ENCODE data around the gene SHISA5. TPM values are rescaled to one million over a fixed set of nuclear protein-coding genes. Genes with fewer than 3 reads are reported as not detected.

The SHISA5 gene
- total and polyA plus RNA-seq, 2 donors (not counting 1 experiment from before 2014, with no cell fraction given) = 147 to 183 TPM

DNA sequence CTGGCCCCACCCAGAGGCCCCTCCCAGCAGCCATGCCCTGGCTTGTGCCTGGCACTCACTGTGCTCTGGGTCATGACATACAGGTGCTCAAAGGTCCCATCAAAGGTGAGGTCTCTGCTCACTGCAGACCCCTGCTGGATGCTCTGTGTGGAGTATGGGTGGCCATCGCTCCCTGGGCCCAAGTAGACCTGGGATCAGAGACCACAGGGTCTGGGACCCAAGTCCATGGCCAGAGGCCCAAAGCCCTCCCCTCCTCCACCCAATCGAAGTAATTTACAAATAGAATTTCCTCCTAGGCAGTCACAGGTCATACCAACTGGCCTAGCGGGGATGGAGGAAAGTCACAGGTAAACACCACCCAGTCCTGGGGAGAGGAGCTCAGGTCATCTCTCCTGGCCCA lies 81.7 kb downstream of the SHISA5 start:
- Mint-ChIP-seq H3K27ac (no peak overlapping the region), H3K27me3 (peaks cover 4% of the 10 kb centered on the region), H3K4me1 (no peaks in the 10 kb centered on the region), H3K4me3 (no peak overlapping the region), H3K9me3 (ENCODE audit: insufficient read depth) (no peaks in the 10 kb centered on the region)
- Histone ChIP-seq H3K9ac (ENCODE audit: low read length) (no peak overlapping the region), H2AFZ (ENCODE audit: insufficient read depth, low read depth, low read length, poor library complexity, severe bottlenecking) (no peak overlapping the region), H3K4me3 (ENCODE audit: control extremely low read depth in 1 of 5, extremely low read depth in 1 of 5, insufficient read depth in 1 of 5, low read depth in 2 of 5, low read length in 4 of 5) (no peak overlapping the region), H3K27me3 (replicated peaks in 1 of 4; ENCODE audit: control extremely low read depth in 1 of 4, control insufficient read depth in 3 of 4, insufficient read depth in 4 of 4, low read length in 3 of 4) (no peaks in the 10 kb centered on the region), H3K9me3 (ENCODE audit: control extremely low read depth in 1 of 3, control insufficient read depth in 2 of 3, insufficient read depth in 1 of 3, low read length in 2 of 3) (no peaks in the 10 kb centered on the region), H3K4me2 (replicated peaks; ENCODE audit: low read depth, low read length, poor library complexity, severe bottlenecking) (no peak overlapping the region), H3K79me2 (ENCODE audit: control insufficient read depth, insufficient read depth, low read length) (no peaks in the 10 kb centered on the region), H3K4me1 (ENCODE audit: control insufficient read depth in 2 of 2, insufficient read depth in 2 of 2, low read length in 2 of 2) (no peaks in the 10 kb centered on the region), H3K27ac (ENCODE audit: low read length in 2 of 2) (no peak overlapping the region), H3K36me3 (replicated peaks in 1 of 2; ENCODE audit: control extremely low read depth in 1 of 2, control insufficient read depth in 1 of 2, extremely low read depth in 1 of 2, insufficient read depth in 2 of 2, low read length in 1 of 2) (no peaks in the 10 kb centered on the region), H4K20me1 (ENCODE audit: control insufficient read depth, insufficient read depth, low read length, poor library complexity, severe bottlenecking) (no peaks in the 10 kb centered on the region)
- DNase-seq = no peak
- TF ChIP-seq EZH2 (IDR thresholded peaks at IDR 0.05; ENCODE audit: borderline replicate concordance, insufficient read depth, low read depth, low read length, poor library complexity, severe bottlenecking) = no peak
- TF ChIP-seq, protein P1, sequence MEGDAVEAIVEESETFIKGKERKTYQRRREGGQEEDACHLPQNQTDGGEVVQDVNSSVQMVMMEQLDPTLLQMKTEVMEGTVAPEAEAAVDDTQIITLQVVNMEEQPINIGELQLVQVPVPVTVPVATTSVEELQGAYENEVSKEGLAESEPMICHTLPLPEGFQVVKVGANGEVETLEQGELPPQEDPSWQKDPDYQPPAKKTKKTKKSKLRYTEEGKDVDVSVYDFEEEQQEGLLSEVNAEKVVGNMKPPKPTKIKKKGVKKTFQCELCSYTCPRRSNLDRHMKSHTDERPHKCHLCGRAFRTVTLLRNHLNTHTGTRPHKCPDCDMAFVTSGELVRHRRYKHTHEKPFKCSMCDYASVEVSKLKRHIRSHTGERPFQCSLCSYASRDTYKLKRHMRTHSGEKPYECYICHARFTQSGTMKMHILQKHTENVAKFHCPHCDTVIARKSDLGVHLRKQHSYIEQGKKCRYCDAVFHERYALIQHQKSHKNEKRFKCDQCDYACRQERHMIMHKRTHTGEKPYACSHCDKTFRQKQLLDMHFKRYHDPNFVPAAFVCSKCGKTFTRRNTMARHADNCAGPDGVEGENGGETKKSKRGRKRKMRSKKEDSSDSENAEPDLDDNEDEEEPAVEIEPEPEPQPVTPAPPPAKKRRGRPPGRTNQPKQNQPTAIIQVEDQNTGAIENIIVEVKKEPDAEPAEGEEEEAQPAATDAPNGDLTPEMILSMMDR (IDR thresholded peaks at IDR 0.05) = no peak
- no peak for ATAC-seq (ENCODE audit: low read depth)
- 95% methylated on average over 2 of the region's 3 CpGs for WGBS (ENCODE audit: insufficient coverage)
- intact Hi-C loops (cut with micrococcal nuclease) = no loop called here
- CTCF ChIA-PET = interaction anchor here (0.5 to 2.3 kb wide), 5 partner anchors 11 to 497 kb away, joined by 3 to 16 read pairs (median 4); no protein-coding TSS in a partner anchor
- POLR2A ChIA-PET = no interaction called here

DNA sequence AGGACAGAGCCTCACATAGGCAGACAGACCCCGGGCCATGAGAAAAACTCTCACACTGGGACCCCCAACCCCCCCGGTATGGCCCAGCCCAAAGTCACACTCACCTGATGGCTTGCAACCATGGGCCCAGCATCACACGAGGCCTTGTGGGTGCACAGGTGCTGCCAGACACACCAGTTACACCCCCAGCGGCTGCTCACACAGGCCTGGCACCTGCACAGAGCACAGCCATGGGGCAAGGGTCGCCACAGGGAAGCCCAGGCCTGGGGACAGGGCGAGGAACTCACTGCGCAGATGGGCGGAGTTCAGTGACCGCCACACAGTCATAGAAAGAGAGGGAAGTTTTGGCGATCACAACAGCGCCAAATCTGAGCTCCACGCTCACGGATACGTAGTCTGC lies 83.4 kb downstream of the SHISA5 start:
- no peak overlapping the region for H3K27ac ChIP-seq (ENCODE audit: low read length in 2 of 2)
- Mint-ChIP-seq H3K4me1 (no peaks in the 10 kb centered on the region), H3K27me3 (no peaks in the 10 kb centered on the region), H3K27ac (no peak overlapping the region), H3K4me3 (no peak overlapping the region), H3K9me3 (ENCODE audit: insufficient read depth) (no peaks in the 10 kb centered on the region)
- ChIA-PET CTCF (interaction anchor here (1.2 to 1.4 kb wide), 2 partner anchors 16 to 20 kb away, joined by 3 to 4 read pairs; no protein-coding TSS in a partner anchor), POLR2A (no interaction called here)
- H3K79me2 ChIP-seq (ENCODE audit: control insufficient read depth, insufficient read depth, low read length) = no peaks in the 10 kb centered on the region
- H4K20me1 ChIP-seq (ENCODE audit: control insufficient read depth, insufficient read depth, low read length, poor library complexity, severe bottlenecking) = no peaks in the 10 kb centered on the region
- H3K4me2 ChIP-seq (replicated peaks; ENCODE audit: low read depth, low read length, poor library complexity, severe bottlenecking) = no peak overlapping the region
- intact Hi-C loops (cut with micrococcal nuclease) = no loop called here
- H3K9ac ChIP-seq (ENCODE audit: low read length) = no peak overlapping the region
- no peak overlapping the region for H3K4me3 ChIP-seq (ENCODE audit: control extremely low read depth in 1 of 5, extremely low read depth in 1 of 5, insufficient read depth in 1 of 5, low read depth in 2 of 5, low read length in 4 of 5)
- H3K4me1 ChIP-seq (ENCODE audit: control insufficient read depth in 2 of 2, insufficient read depth in 2 of 2, low read length in 2 of 2) = no peaks in the 10 kb centered on the region
- DNase-seq (no peak), ATAC-seq (ENCODE audit: low read depth) (no peak)
- no peaks in the 10 kb centered on the region for H3K9me3 ChIP-seq (ENCODE audit: control extremely low read depth in 1 of 3, control insufficient read depth in 2 of 3, insufficient read depth in 1 of 3, low read length in 2 of 3)
- TF ChIP-seq, protein P1 (IDR thresholded peaks at IDR 0.05) = no peak
- no peak for TF ChIP-seq EZH2 (IDR thresholded peaks at IDR 0.05; ENCODE audit: borderline replicate concordance, insufficient read depth, low read depth, low read length, poor library complexity, severe bottlenecking)
- no peaks in the 10 kb centered on the region for H3K27me3 ChIP-seq (replicated peaks in 1 of 4; ENCODE audit: control extremely low read depth in 1 of 4, control insufficient read depth in 3 of 4, insufficient read depth in 4 of 4, low read length in 3 of 4)
- WGBS (ENCODE audit: insufficient coverage) = 92% methylated on average over 14 of the region's 14 CpGs
- no peak overlapping the region for H2AFZ ChIP-seq (ENCODE audit: insufficient read depth, low read depth, low read length, poor library complexity, severe bottlenecking)
- H3K36me3 ChIP-seq (replicated peaks in 1 of 2; ENCODE audit: control extremely low read depth in 1 of 2, control insufficient read depth in 1 of 2, extremely low read depth in 1 of 2, insufficient read depth in 2 of 2, low read length in 1 of 2) = no peaks in the 10 kb centered on the region

Measured in B cell (primary cell).